Pons (tissue), 1 donor: Measurements from ENCODE around the gene PRUNE1.

Experiments
- DNase-seq: peaks from one replicate; pipeline ENCODE4 v3.0.0-alpha.2; 2016; ENCODE audit warnings: low spot score

PRUNE1 gene

GRCh38 chr1:151008244-151009205 lies at the start of gene PRUNE1:
Gene PRUNE1 (plus strand): TSS chr1:151008449. CDS start chr1:151008633, 184 bp downstream.
- DNase-seq, result peak; percentile 96

GRCh38 chr1:150960646-150961045 lies 47.6 kb upstream of the PRUNE1 start:
- no peak for DNase-seq

- no peak for DNase-seq
Observed at GRCh38 chr1:150961756-150962155, 46.5 kb upstream of the PRUNE1 start.

GRCh38 chr1:150963321-150964163 lies 44.7 kb upstream of the PRUNE1 start:
- no peak for DNase-seq

GRCh38 chr1:150964164-150964489 lies 44.1 kb upstream of the PRUNE1 start:
- no peak for DNase-seq

- no peak for DNase-seq
Observed at GRCh38 chr1:150965605-150966004, 42.6 kb upstream of the PRUNE1 start.

- peak; percentile 52 for DNase-seq
Observed at GRCh38 chr1:150966011-150966410, 42.2 kb upstream of the PRUNE1 start.

- DNase-seq, result no peak
Observed at GRCh38 chr1:150967936-150968335, 40.3 kb upstream of the PRUNE1 start.

GRCh38 chr1:150968491-150968890 lies 39.8 kb upstream of the PRUNE1 start:
- DNase-seq, result peak; percentile 91

GRCh38 chr1:150969626-150970025 lies 38.6 kb upstream of the PRUNE1 start:
- DNase-seq, result no peak

- peak; percentile 49 for DNase-seq
Observed at GRCh38 chr1:150970808-150971582, 37.3 kb upstream of the PRUNE1 start.

- DNase-seq, result peak; percentile 58
Observed at GRCh38 chr1:150971583-150972416, 36.4 kb upstream of the PRUNE1 start.

GRCh38 chr1:150972417-150972940 lies 35.8 kb upstream of the PRUNE1 start:
- no peak for DNase-seq

- no peak for DNase-seq
Observed at GRCh38 chr1:150973258-150973835, 34.9 kb upstream of the PRUNE1 start.

- DNase-seq, result no peak
Observed at GRCh38 chr1:150973836-150974579, 34.2 kb upstream of the PRUNE1 start.

- DNase-seq, result no peak
Observed at GRCh38 chr1:150974580-150975478, 33.4 kb upstream of the PRUNE1 start, which contains the start of gene CERS2. Gene CERS2 (minus strand): TSS chr1:150974835. CDS start chr1:150969090, 5,745 bp downstream.

- no peak for DNase-seq
Observed at GRCh38 chr1:150976401-150976821, 31.8 kb upstream of the PRUNE1 start.

GRCh38 chr1:150976879-150977694 lies 31.2 kb upstream of the PRUNE1 start:
- peak; percentile 91 for DNase-seq
